Neutrophil (primary cell): ENCODE results near the gene BANF2.

Experiments used
- H3K27ac ChIP-seq: fragments of 200-600 bp; sonication (generic); 2 replicates; pipeline ENCODE4 v1.5.1; 2016; ENCODE audit warnings: mild to moderate bottlenecking, moderate library complexity
- H3K27me3 ChIP-seq: fragments of 200-600 bp; sonication (generic); 2 replicates; pipeline ENCODE4 v1.6.0; 2016; ENCODE audit warnings: mild to moderate bottlenecking
- H3K36me3 ChIP-seq: fragments of 200-600 bp; sonication (generic); 2 replicates; pipeline ENCODE4 v1.5.1; 2017
- H3K4me1 ChIP-seq, 2 experiments: fragments of 200-600 bp in 1 of 2; sonication (generic) in 1 of 2; 1 replicate in 1 of 2; 2 replicates in 1 of 2; pipeline versions ENCODE4 v1.5.1 to v1.6.1; 2013 to 2016; ENCODE audit warnings: low read depth in 1 of 2, low read length in 1 of 2, mild to moderate bottlenecking in 1 of 2, moderate library complexity in 1 of 2; ENCODE audit not compliant: control insufficient read depth in 1 of 2, insufficient read depth in 1 of 2
- H3K4me3 ChIP-seq, 2 experiments: fragments of 200-600 bp in 1 of 2; sonication (generic) in 1 of 2; 1 replicate in 1 of 2; 2 replicates in 1 of 2; pipeline ENCODE4 v1.5.1; 2013 to 2016; ENCODE audit warnings: low read depth in 1 of 2, low read length in 1 of 2, mild to moderate bottlenecking in 1 of 2, moderate library complexity in 1 of 2
- H3K9me3 ChIP-seq: fragments of 200-600 bp; sonication (generic); 2 replicates; pipeline ENCODE4 v1.5.1; 2016
- CTCF ChIP-seq: fragments of 200-600 bp; sonication (generic); IDR thresholded peaks from 2 replicates; pipeline ENCODE4 v1.5.1; 2016; ENCODE audit warnings: antibody characterized with exemption

Gene BANF2

GRCh38 chr20:17714597-17714996 lies 14.8 kb downstream of the BANF2 start:
- Histone ChIP-seq H3K36me3 (no peaks in the 10 kb centered on the region), H3K27ac (no peak overlapping the region), H3K4me1 (no peaks in the 10 kb centered on the region), H3K4me3 (no peak overlapping the region), H3K27me3 (no peaks in the 10 kb centered on the region), H3K9me3 (no peaks in the 10 kb centered on the region)
- TF ChIP-seq CTCF = no peak

GRCh38 chr20:17715075-17715474 lies 15.3 kb downstream of the BANF2 start:
- Histone ChIP-seq H3K27ac (no peak overlapping the region), H3K4me3 (no peak overlapping the region), H3K27me3 (no peaks in the 10 kb centered on the region), H3K36me3 (no peaks in the 10 kb centered on the region), H3K9me3 (no peaks in the 10 kb centered on the region), H3K4me1 (no peaks in the 10 kb centered on the region)
- no peak for TF ChIP-seq CTCF

- H3K36me3 ChIP-seq = no peaks in the 10 kb centered on the region
- H3K4me3 ChIP-seq = no peak overlapping the region
- no peak overlapping the region for H3K27ac ChIP-seq
- H3K9me3 ChIP-seq = no peaks in the 10 kb centered on the region
- no peaks in the 10 kb centered on the region for H3K27me3 ChIP-seq
- no peak for TF ChIP-seq CTCF
- no peaks in the 10 kb centered on the region for H3K4me1 ChIP-seq
Observed at GRCh38 chr20:17716331-17716730, 16.6 kb downstream of the BANF2 start.

- no peaks in the 10 kb centered on the region for H3K9me3 ChIP-seq
- H3K27ac ChIP-seq = no peak overlapping the region
Observed at GRCh38 chr20:17720755-17721154, 21.0 kb downstream of the BANF2 start.

GRCh38 chr20:17721802-17722486 lies 22.2 kb downstream of the BANF2 start:
- Histone ChIP-seq H3K4me1 (no peaks in the 10 kb centered on the region), H3K36me3 (no peaks in the 10 kb centered on the region)
- TF ChIP-seq CTCF = no peak

More at GRCh38 chr20:17720755-17721154, 21.0 kb downstream of the BANF2 start:
- H3K27me3 ChIP-seq = peaks cover 9% of the 10 kb centered on the region
- no peaks in the 10 kb centered on the region for H3K4me1 ChIP-seq
- no peaks in the 10 kb centered on the region for H3K36me3 ChIP-seq
- no peak for TF ChIP-seq CTCF
- no peak overlapping the region for H3K4me3 ChIP-seq

More at GRCh38 chr20:17721802-17722486, 22.2 kb downstream of the BANF2 start:
- H3K4me3 ChIP-seq = no peak overlapping the region
- H3K27me3 ChIP-seq = peaks cover 9% of the 10 kb centered on the region
- no peaks in the 10 kb centered on the region for H3K9me3 ChIP-seq
- no peak overlapping the region for H3K27ac ChIP-seq
